Head of caudate nucleus (tissue), 42 donors: ENCODE data around the gene THOC5.

ENCODE experiments used
- DNase-seq, 42 donors: peaks; one replicate each; pipeline versions ENCODE4 v3.0.0 to v3.0.0-alpha.2; 2020 to 2021; ENCODE audit warnings: mixed read lengths in 7 of 42
- intact Hi-C: fragments of 100-400 bp; cut with DNase I; formaldehyde crosslinking; loops from one replicate; pipeline ENCODE4 v1.15.0; 2022

Gene THOC5

GRCh38 chr22:29456211-29456671, 97.3 kb downstream of the THOC5 start:
- intact Hi-C loops: no loop called here
- DNase-seq: no peak
